Measurements from ENCODE around the gene PTGIS. TPM values are rescaled to one million over a fixed set of nuclear protein-coding genes. Genes with fewer than 3 reads are reported as not detected.

PTGIS gene
- total and polyA plus RNA-seq, 2 donors (not counting 3 experiments of a cell fraction or from before 2014, with no cell fraction given): 6.2 to 11.8 TPM

GRCh38 chr20:49568278-49569151 is 578 bp upstream of the PTGIS start:
- no peaks in the 10 kb centered on the region for H4K20me1 ChIP-seq (replicated peaks; ENCODE audit: control insufficient read depth, extremely low read depth, insufficient read depth, low read length)
- BruUV-seq (replicated peaks): no TSS peak
- H3K9me3 ChIP-seq (replicated peaks; ENCODE audit: control insufficient read depth, insufficient read depth, low read length): no peaks in the 10 kb centered on the region
- intact Hi-C loops (cut with micrococcal nuclease): loop anchor here (10.0 kb wide), 1 partner anchor 466 kb away; no protein-coding TSS in a partner anchor
- H3K4me3 ChIP-seq (replicated peaks in 1 of 3; ENCODE audit: insufficient read depth in 1 of 3, low read depth in 1 of 3, low read length in 3 of 3): peak overlapping the region in 1 of 3 experiments; percentile 36
- H3K4me2 ChIP-seq (ENCODE audit: insufficient read depth, low read length): no peak overlapping the region
- H3K9me1 ChIP-seq (replicated peaks; ENCODE audit: control insufficient read depth, extremely low read depth, insufficient read depth, low read length): no peaks in the 10 kb centered on the region
- DNase-seq (ENCODE audit: low read depth, low spot score): no peak
- H2AFZ ChIP-seq (ENCODE audit: low read depth, low read length): no peak overlapping the region
- ChIA-PET CTCF (interaction anchor here (0.8 to 3.9 kb wide), 5 partner anchors 12 to 40 kb away, joined by 3 to 26 read pairs (median 4); no protein-coding TSS in a partner anchor), POLR2A (no interaction called here)
- peaks cover 20% of the 10 kb centered on the region for H3K4me1 ChIP-seq (ENCODE audit: control insufficient read depth, extremely low read depth, insufficient read depth, low read length)
- no peaks in the 10 kb centered on the region for H3K36me3 ChIP-seq (ENCODE audit: control insufficient read depth in 2 of 2, extremely low read depth in 1 of 2, insufficient read depth in 2 of 2, low read length in 2 of 2)
- FAIRE-seq: no peak
- no peak overlapping the region for H3K9ac ChIP-seq (replicated peaks; ENCODE audit: extremely low read depth, insufficient read depth, low read length)
- no peaks in the 10 kb centered on the region for H3K27me3 ChIP-seq (ENCODE audit: control insufficient read depth in 2 of 2, insufficient read depth in 2 of 2, low read length in 2 of 2)
- dilution Hi-C loops (cut with MboI; ENCODE audit: extremely low pct_ligation_motif_present, low sequenced_read_pairs): no loop called here
- TF ChIP-seq JUN (IDR thresholded peaks at IDR 0.05; ENCODE audit: borderline replicate concordance, insufficient read depth, insufficient read length, low read depth) (no peak), MYC (IDR thresholded peaks at IDR 0.05; ENCODE audit: low read depth, low read length) (no peak), MAX (IDR thresholded peaks at IDR 0.05; ENCODE audit: insufficient read depth, insufficient read length) (no peak)
- no peak overlapping the region for H3K27ac ChIP-seq (ENCODE audit: insufficient read depth, low read depth, low read length)
- H3K79me2 ChIP-seq (ENCODE audit: control insufficient read depth, insufficient read depth, low read length): no peaks in the 10 kb centered on the region
